NCI-H187 (cell line): ENCODE measurements around the gene MAP4K4.

ENCODE experiments used
- DNase-seq, 2 experiments: peaks; one replicate each; lab custom pipeline; 2025; lab: John Stamatoyannopoulos, UW

MAP4K4 gene

DNA sequence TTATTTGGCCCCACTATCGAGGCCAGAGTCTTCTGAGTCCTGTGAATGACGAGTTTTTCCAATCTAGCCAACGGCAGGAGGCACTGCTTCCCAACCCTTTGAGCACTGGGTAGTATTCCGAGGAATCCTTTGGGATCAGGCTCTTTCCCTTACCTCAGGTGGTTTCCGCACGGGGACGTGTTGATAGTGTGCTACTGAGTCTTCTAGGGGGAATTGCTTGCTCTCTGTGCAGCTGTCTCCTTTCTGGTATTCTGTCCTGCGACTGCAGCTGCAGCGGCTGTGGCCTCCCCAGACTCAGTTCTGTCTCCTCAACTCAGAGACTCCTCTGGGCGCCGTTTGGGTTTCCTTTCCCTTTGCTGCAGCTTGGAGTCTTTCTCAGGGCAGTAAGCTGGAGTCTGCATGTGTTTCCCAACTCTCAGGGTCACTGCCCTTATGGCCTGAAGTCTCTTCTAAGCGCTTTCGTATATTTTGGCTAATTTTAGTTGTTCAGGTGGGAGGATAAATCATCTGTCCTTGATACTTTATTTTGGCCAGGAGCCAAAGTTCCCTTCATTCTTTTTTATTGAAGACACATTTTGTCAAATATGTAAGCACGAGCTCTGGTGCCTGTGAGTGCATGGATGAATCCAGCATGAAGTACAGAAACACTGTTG is 118.4 kb downstream of the MAP4K4 start:
- peak in 1 of 2 experiments; percentile 6 for DNase-seq

GRCh38 chr2:101816598-101816997 is 119.1 kb downstream of the MAP4K4 start:
- no peak for DNase-seq

- DNase-seq = no peak
These were observed 120.0 kb downstream of the MAP4K4 start for GRCh38 chr2:101817481-101817880.

- DNase-seq = no peak
These were observed 121.3 kb downstream of the MAP4K4 start for GRCh38 chr2:101818531-101819451.

DNA sequence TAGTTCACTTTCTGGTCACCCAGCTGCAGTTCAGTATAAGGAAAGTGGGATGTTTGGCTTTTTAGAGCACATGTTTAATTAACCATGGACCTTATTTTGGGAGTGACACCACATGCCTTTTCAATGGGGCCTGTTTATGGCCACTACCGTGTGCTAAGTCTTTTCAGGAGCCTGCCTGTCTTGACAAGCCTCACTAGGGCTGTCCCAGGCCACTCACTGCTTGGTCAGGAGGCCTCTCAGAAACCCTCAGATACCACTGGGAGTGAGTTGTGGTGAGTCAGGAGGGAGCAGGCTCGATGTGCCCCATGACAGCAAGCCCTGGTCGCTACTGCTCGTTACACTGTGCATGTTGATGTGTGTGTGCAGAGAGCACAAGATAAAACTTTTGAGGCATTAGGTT is 123.0 kb downstream of the MAP4K4 start:
- peak; percentile 19 to 47 for DNase-seq

DNA sequence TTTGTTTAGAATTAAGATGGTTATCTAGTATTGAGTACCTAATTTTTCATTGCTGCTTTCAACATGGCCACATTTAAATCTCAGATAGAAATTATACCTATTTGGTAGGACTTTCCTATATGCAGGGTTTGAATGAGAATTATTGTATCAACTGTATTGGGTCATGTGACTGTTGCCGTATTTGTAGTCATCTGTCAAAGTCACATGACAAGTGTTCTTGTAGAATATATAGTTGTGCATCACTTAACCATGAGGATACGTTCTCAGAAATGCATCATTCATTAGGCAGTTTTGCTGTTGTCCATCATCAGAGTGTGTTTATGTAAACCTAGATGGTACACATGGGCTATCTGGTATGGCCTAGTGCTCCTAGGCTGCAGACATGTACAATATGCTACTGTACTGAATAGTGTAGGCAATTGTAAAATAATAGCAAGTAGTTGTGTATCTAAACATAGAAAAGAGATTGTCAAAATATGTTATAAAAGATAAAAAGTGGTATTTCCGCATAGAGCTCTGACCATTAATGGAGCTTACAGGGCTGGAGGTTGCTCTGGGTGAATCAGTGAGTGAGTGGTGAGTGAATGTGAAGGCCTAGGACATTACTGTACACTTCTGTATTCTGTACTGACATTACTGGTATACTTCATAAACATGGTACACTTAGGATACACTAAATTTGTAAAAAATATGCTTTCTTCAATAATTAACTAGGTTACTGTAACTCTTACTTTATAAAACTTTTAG is 123.7 kb downstream of the MAP4K4 start:
- DNase-seq = no peak

DNA sequence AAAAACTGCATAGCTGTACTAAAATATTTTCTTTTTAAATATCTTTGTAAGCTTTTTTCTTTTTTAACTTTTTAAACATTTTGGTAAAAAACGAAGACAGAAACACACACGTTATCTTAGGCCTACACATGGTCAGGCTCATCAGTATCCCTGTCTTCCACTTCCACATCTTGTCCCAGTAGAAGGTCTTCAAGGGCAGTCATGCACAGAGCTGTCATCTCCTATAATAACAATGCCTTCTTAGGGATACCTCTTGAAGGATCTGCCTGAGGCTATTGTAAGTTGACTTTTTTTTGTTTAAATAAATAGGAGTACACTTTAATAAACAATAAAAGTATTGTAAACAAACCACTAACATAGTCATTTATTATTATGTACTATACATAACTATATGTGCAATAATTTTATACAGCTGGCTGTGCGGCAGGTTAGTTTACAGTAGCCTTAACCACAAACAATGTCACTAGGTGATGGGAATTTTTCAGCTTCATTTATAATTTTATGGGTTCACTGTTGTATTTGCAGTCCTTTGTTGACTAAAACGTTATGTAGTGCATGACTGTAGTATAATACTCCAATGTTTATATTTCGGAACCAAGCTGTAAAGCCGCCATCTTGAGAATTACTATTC is 124.4 kb downstream of the MAP4K4 start:
- no peak for DNase-seq

DNA sequence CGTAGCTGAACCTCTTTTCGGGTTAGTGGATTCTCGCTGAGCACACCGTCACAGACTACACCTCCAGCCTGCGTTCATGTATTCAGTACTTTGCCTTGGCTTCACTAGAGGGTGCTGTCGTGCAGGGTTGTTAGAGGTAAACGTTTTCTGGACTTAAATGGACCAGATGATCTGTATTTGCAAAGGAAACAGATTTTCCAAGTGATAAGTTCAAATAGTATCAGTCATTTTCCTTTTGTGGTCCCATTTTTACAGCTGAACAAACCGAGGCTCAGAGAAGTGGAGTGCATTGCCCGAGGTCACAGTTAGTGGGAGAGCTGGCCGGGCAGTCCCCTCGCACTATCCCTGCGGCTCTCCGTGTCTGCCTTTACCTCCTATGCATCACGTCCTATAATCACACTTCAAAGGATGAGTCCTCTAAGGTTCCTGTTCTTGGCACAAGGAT is 125.9 kb downstream of the MAP4K4 start:
- no peak for DNase-seq

GRCh38 chr2:101823859-101824258 is 126.4 kb downstream of the MAP4K4 start:
- no peak for DNase-seq

GRCh38 chr2:101826716-101827115 is 129.2 kb downstream of the MAP4K4 start:
- no peak for DNase-seq

DNA sequence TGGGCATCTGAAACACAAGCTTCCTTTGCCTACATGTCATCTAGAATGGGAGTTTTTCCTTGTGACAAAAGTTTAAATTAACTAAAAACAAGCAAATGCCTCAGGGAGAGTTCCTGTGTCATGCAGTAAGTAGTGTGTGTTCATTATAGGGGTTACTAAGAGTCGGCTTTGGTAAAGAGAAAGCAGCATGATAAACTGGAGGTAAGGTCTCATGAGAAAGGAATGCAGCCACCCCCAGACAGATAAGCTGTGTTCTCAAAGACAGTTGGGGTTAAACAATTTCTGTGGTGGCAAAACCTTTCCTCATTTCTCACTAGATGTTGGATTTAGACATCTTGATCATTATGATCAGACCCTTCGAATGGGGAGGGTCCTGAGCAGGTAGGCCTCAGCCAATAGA is 129.7 kb downstream of the MAP4K4 start:
- no peak for DNase-seq

- no peak for DNase-seq
These were observed 130.8 kb downstream of the MAP4K4 start for GRCh38 chr2:101828257-101828656.

DNA sequence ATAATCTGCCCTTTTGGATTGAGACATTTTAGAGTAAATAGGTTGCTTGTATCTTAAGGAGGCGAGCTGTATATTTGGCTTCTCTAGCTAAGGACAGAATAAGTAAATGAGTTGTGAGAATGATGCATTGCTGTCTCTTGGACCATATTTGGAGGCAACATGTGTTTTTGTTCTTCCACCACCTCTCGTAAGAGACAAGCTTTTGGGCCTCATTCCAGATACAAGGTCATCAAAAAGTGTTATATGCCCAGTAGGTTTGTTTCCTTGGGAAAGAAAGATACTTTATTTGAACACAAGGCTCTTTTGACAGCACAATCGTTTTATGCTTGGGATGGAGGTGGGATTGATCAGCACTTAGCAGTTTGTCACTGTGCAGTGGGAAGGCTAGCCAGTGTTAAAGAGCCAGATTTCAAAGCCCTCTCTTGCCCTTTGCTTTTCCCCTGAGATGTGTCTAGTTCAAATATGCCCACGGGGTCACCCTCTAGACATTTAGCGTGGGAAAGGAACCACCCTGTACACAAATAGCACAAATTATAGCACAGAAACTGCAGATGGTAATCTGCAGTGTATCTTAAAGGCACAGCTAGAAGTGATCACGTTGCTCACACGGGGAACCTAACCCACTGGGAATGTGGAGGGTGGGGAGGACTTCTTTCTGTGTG is 131.3 kb downstream of the MAP4K4 start:
- DNase-seq = no peak

- no peak for DNase-seq
These were observed 131.9 kb downstream of the MAP4K4 start for GRCh38 chr2:101829429-101829828.

GRCh38 chr2:101830146-101830545 is 132.6 kb downstream of the MAP4K4 start:
- no peak for DNase-seq

DNA sequence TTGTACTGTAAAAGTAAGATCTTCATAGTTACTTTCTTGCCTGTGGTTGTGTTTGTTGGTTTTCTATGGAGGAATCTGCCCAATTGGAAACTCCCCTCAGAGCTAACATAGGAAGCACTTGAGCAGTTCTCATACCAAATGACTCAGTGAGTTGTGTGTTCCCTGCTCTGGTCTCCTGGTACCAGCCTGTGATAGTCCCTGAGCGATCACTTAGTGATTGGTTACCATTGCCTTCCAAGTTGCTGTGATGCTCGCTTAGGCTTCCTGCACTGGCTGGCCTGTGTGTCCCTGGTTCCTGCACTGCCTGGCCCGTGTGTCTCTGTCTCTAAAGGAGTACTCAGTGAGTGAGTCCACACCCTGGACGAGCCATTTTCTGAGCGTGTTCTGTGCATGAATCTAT is 133.0 kb downstream of the MAP4K4 start:
- no peak for DNase-seq

DNA sequence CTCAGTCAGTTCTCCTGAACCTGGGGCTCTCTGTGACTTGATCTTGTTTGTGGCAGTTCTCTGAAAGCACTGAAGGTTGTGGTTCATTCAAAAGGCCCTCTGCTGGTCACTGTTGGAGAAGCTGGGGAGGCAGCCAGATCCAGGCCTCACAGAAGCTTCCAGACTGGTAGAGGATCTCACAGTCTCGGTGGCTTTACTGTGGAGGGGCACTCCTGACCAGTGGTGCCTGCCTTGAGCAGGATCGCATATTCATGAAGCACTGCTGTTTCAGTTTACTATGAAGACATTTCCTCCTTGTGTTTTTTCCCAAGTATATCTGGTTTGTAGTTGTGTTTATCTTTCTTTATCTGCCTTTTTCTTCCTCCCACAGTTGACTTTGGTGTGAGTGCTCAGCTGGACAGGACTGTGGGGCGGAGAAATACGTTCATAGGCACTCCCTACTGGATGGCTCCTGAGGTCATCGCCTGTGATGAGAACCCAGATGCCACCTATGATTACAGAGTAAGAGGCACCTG is 133.9 kb downstream of the MAP4K4 start:
- DNase-seq = no peak

GRCh38 chr2:101832114-101832513 is 134.6 kb downstream of the MAP4K4 start:
- DNase-seq = no peak

DNA sequence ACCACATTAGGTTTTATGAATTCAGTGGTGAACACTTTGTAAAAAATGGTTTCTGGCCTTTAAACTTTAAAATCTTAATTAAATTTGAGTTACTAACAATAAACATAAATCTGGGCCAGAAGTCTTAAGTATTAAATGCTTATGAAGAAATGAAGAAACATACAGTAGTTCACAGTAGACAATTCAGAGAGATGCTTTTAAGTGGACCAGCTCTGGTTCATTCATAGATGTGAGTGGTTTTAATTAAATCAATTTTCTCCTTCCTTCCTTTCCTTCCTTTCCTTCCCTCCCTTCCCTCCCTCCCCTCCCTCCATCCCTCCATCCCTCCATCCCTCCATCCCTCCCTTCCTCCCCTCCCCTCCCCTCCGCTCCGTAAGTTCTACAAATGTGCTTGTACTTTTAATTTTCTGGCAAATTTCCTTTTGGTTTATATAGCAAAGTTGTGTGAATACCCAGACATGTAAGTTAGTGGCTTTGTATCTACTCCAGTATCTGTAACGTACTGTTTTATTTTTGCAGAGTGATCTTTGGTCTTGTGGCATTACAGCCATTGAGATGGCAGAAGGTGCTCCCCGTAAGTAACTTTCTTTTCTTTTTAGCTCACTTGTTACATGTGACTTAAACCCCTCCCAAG is 136.5 kb downstream of the MAP4K4 start:
- no peak for DNase-seq

GRCh38 chr2:101837354-101837753 is 139.8 kb downstream of the MAP4K4 start:
- DNase-seq = no peak
